Skin of body (tissue), 2 donors: Measurements from ENCODE around the gene CFP. TPM values are rescaled to one million over a fixed set of nuclear protein-coding genes. Genes with fewer than 3 reads are reported as not detected.

Experiments
- DNase-seq: peaks from one replicate; lab custom pipeline; 2025; lab: John Stamatoyannopoulos, UW
- total RNA-seq: library from RNA; depleted of rRNA; stranded (reverse); fragments of >200 nt; gene quantifications from one replicate; pipeline ENCODE4 v1.2.3, GENCODE V29; 2014

The CFP gene
- total RNA-seq, 1 donor from 2014 or later: 2.5 TPM

DNA sequence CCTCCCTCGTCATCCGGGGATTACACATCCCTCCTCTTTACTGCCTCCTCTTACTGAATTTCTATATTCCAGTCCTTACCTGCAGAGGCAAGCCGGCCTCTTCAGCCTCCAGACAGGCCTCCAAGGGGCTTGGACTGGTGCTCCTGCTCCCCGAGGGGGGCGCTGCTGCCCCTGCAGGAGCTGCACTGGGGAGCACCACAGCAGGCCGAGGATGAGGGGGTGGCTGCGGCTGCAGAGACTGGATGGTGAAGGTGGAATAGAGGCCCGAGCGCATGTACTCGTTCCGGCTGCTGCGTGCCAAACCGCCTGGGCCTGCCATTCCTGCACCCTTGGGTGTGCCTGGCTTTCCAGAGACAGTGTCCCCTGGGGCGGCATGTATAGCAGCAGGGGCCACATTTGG lies 9.1 kb upstream of the CFP start:
- DNase-seq: no peak

DNA sequence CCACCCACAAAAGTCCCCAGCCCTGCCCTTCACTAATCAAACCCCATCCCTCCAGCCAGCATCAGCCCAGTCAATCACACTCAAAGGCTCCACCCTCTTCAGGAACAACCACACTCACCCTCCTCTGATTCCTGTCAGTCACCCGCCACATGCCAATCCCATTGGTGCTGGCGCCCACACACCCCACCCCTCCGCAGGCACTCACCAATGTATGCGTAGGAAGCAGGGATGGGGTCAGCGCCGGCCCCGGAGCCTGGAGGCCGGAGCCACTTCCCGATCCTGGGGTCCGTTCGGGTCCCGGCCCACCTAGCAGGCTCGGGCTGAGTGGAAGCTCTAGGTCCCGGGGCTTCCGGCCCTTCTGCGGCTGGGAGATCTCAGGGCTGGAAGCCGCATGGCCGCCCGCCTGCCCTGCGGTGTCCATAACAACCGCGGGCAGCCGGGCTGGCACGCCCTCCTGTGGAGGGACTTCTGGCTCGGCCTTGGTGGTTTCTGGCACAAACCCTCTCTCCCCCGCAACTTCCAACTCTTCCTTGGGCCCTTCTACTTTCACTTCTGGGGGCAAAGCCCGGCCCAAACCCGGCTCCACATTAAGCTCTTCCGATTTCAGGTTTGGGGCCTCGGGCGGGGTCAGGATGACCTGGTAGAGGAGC lies 7.9 kb upstream of the CFP start:
- DNase-seq: no peak

DNA sequence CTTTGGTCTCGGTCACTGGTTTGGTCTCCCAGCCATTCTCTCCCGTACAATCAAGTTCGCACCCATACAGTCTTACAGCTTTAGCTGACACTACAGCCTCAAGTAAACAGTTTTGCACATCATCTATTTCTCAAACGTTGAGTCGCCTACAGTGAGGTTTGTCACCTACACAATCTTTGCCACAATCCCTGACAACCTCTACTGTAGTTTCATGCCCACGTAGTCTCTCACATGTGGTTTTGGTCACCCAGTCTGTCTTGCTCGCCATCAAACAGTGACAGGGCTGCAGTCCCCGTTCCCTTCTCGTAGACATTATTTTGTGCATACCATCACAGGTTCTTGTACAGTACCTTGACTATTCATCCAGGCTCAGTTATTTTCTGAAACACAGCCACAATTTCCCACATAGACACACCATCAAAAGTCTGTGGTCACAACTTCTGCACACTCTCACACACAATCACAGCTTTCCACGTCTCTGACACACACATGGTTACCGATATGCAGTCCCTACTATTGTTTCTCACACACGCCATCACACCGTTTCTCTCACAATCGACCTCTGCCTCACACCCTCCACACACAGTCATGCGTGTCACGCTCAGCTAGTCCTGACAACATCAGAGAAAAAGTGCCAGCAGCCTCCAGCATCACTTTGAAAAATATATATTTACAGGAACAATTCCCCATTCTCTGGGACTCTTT lies 5.3 kb upstream of the CFP start:
- no peak for DNase-seq

DNA sequence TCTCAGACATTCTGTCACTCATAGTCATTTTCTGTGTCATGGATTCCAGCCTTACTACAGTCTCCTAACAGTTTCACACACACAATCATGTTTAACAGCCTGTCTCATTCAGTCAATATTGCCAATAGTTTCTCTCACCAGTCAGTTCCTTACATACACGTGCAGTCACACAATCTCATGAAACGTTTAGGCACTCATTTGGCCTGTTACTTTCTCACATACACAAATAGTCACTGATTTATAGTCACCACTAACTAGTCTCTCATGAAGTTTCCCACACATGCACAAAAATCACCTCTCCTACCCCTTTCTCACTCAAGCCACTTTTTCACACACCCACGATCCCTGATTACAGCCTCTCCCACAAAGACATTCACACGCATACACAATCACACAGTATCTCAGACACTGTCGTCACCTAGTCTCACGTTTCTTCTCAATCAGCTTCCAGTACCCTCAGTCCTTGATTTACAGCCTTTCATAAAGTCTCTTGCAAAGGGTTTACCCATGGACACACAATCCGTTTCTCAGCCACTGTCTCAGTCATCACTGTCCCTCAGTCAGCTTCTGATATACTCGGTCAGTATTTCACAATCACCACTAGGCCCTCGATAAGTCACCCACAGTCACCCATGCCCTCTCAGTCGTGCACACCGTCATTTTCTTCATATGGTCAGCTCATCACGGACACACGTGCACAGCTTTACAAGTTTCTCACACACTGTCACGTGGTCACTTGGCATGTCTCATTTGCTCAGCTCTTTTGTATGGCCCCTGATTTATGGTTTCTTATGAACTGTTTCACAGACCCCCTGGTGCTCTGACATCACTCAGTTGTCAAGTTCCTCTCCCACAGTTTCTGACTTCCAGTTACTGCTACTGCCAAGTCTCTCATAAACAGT lies 4.2 kb upstream of the CFP start:
- DNase-seq: no peak

DNA sequence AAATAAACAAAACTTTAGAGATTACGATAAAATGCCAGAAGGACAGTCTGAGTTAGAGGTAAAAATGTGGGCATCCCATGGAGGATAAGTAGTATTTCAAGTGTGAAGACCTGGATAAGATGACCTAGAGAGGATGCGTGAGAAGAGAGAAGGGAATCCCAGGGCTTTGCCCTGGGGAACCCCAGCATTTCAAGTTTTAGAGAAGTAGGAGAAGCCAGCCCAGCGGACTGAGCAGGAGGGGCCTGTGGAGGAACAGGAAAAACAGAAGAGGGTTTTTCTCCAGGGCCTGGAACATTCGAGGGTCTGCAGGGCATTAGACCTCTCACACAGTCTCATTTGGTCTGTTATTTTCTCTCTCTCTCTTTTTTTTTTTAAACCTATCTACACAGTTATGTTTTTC lies 2.9 kb upstream of the CFP start:
- DNase-seq: no peak

DNA sequence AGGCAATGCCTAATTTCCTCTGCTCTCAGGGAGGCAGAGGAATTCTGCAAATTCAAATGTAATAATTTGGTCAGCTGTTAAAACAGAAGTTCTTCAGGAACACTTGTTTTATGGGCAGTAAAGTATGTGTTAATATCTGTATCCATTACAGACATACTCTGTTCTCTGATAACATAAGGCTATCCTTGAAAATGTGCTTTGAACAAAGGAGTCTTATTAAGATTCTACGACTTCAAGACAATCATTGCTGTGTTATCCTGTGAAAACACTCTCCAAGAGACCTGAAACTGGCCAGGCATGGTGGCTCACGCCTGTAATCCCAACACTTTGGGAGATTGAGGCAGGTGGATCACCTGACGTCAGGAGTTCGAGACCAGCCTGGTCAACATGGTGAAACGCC lies 1.9 kb upstream of the CFP start:
- no peak for DNase-seq

DNA sequence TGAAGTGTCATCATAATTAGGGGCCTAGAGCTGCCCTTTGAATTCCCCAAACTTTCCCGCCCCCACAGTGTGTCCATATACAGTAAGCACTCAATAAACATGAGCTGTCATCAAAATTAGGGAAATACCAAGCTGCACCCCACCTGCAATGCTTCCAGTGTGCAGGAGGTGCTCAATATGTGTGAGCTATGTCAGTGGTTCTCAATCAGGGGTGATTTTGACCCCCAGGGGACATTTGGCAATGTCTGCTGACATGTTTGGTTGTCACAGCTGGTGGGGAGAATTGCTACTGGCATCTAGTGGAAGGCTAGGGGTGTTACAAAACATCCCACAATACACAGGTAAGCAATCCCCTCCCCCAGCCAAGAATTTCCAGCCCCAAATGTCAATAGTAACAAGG lies 748 bp downstream of the CFP start:
- DNase-seq: no peak

DNA sequence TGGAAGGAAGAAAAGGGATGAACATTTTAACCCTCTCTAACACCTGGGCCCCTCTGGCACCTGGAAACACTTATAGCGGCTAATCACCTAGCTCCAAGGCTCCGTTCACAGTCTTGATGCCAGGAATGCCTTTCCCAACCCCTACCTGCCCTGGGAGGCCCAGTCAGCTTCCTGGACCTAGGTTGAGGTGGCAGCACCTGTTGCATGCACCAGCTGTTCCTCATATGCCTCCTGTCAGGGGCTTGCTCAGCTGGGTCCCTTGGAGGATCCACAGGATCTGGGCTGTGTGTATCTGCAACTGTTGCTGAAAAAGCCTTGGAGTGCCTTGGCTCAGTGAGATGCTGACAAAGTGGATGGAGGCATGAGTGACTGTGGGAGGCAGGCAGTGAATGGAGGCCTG lies 4.4 kb downstream of the CFP start:
- DNase-seq: no peak

DNA sequence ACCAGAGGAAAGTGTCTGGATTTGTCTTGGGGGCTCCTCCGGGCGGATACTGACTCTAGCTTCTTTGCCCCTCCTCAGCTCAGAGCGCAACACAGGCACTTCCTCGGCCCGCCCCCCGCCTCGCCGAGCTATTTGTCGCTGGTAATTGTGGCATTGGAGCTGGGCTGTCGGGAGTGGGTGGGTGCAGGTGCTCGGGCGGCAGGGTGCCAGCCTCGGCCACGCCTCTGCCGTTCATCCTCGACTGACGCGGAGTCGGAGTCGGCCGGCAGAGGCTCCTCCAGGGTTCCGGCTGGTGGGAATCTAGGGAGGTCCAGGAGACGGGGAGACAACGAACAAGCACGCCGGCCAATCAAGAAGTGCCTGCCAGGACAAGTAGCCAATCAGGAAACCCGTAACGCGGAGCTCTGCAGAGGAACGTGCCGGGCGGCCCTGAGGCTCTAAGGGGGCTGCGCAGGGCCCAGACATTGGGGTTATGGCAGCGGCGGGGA lies 6.1 kb downstream of the CFP start:
- DNase-seq: peak; percentile 1

DNA sequence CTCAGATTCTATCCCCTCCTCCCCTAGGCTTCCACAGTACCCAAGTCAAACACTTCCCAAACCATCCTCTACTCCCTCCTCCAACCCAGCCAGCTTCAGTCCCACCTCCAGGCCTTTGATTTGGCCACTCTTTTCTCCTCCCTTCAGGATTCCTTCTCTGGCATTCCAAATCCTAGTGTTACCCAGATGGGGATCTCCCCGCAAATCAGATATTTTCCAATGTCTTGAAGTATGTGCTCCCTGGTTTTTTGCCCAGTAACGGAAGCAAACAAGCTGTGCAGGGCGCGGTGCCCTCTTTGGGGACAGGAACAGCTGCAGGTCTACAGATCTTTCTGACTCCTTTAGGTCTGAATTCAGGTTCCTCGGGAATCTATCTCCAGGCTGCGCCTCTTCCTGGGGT lies 7.9 kb downstream of the CFP start:
- no peak for DNase-seq

DNA sequence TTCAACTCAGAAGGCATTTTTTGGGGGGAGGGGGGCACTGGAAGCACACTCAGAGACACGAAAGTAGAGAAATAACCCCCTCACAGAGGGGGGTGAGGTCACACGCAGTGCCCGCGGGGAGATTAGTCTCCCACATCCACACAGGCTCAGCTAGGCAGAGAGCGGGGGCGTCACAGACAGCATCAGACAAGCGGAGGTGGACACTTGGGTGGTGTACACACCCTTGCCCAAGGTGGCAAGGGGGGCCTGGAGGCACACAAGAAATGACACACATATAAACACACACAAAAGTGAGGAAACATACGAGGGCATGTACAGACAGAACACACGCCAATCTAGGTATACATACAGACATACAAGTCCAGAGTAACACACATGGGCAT lies 9.4 kb downstream of the CFP start:
- DNase-seq: no peak

DNA sequence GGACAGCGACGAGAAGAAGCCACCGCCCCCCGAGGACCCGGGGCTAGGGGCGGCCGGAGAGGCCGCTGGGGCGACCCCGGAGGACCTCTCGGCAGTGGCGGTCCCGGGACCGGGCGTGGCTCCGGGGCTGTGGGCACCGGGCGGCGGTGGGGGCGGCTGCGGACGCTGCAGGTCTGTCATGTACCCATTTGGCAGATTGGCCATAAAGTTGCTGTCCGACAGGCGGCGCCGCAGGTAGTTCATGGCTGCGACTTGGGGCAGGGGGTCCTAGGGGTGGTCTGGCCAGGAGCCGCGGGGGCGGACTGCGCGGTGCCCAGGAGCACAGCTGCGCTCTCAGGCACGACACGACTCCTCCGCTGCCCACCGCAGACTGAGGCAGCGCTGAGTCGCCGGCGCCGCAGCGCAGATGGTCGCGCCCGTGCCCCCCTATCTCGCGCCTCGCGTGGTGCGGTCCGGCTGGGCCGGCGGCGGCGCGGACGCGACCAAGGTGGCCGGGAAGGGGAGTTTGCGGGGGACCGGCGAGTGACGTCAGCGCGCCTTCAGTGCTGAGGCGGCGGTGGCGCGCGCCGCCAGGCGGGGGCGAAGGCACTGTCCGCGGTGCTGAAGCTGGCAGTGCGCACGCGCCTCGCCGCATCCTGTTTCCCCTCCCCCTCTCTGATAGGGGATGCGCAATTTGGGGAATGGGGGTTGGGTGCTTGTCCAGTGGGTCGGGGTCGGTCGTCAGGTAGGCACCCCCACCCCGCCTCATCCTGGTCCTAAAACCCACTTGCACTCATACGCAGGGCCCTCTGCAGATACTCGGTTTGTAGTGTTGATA lies 10.0 kb downstream of the CFP start, which contains the start of gene SYN1:
Gene SYN1, minus strand, starts transcription at position 372 of the 817 bp plus-strand sequence. Its CDS starts 129 bp downstream, at position 243.
- peak; percentile 66 for DNase-seq

DNA sequence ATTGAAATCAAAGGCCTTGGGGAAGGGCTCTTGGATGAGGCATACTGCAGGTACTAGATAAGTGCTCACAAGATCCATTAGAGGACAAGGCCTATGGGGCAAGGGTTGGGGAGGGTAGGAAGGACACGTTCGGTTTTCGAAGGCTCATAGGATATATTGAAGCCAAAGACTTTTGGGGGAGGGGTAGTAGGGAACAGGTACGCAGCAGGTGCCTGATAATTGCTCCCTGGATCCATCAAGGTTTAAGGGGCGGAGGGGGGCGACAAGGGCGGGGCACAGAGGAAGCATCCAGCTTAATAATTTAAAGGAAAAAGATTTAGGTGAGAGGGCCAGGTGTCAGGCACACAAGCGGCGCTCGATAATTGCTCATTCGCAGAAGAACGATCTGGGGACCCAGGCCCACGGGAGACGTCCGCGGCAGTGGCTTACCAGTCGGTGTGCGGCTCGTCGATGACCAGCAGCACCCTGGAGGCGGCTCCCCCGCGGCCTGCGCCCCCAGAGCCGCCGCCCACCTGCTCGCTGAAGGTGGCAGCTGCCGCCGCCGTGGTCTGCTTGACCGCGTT lies 10.7 kb downstream of the CFP start:
- DNase-seq: no peak

DNA sequence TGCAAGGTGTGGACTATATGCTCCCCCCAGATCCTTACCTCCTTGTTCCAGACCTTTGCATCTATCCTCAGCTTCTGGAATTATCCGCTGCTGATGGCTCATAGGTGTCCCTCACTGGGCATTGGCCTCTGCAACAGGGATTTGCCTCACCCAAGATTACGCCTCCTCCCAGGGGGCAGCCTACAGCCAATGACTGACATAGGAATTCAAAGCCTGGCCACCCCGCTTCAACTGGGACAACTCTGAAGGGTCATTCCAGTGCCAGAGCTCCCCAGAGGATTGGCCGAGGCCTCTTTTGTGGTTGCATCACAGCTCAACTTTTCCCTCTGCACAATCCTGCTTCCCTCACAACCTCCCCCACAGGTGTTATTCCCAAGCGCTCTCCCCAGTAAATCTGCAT lies 15.1 kb downstream of the CFP start:
- no peak for DNase-seq

DNA sequence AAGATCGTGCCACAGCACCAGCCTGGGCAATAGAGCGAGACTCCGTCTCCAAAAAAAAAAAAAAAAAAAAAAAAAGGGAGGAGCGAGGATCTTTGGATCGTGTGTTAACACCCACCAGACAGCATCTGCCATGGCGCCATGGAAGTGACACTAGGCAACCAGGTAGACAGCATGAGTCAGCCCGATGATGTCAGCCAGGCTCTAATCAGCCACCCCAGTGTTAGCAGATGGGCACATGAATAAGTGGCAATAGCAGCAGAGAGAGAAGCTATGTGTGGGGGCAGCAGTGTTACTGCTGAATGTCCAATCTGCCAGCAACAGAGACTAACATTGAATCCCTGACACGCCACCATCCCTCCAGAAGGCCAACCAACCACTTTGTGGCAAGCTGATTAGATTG lies 16.6 kb downstream of the CFP start:
- no peak for DNase-seq

DNA sequence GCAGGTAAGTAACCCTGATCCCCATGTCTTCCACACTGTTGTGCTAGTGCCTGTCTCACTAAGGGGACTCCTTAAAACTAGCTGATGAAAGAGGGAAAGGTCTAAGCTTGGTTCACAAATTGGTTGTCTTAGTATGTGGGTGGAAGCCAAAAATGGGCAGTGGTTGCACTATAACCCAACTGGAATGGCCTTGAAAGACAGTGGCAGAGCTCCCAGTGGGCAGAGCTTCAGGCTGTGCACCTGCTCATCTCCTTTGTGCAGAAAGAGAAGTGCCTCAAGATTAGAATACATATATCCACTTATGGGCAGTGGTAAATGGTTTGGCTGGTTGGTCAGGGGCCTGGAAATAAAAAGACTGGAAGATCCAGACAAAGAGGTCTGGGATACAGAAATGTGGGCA lies 17.3 kb downstream of the CFP start:
- no peak for DNase-seq

DNA sequence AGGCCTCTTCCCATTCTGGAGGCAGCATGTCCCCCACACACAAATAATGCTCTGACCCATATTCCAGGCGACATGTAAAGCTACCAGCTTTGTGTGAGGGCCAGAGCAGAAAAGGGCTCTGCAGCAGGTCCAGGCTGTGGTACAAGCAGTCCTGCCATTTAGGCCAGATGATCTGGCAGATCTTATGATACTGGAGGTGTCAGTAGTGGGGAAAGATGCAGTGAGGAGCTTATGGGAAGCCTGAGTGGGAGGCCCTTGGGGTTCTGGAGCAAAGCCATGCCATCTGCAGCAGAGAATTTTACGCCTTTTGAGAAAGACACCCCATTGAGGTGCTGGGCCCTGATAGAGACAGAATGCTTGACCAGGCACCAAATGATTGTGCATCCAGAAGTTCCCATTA lies 17.8 kb downstream of the CFP start:
- DNase-seq: no peak

DNA sequence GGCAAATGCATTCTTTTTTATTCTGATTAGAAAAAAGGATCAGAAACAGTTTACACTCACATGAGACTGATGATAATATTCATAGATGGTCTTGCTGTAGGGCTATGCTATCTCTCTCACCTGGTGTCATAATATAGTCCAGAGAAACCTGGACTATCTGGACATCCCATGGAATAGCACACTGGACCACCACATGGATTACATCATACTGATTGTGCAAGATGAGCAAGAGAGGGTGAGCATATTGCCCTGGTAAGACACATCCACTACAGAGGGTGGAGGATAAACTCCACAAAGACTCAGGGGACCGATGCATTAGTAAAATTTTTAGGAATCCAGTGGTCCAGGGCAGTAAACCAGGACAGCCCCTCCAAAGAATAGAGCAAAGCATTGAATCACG lies 18.2 kb downstream of the CFP start:
- no peak for DNase-seq

DNA sequence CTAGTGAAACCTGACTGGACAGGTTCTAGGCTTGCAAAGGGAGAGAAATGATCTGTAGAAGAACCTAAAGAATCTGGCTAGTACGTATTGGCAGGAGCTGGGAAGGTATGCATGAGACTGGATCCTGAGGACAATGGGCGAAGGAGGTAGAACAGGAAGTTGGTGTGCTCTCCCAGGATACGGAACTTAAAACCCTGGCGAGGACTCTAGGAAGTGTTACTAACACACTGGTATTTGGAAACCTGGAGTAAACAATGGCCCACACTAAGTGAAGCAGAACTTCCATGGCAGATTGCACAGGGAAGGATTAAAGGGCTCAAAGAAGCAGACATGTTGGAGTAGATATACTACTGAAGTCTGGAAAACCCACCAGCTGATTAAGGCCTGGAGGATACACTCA lies 19.2 kb downstream of the CFP start:
- no peak for DNase-seq

DNA sequence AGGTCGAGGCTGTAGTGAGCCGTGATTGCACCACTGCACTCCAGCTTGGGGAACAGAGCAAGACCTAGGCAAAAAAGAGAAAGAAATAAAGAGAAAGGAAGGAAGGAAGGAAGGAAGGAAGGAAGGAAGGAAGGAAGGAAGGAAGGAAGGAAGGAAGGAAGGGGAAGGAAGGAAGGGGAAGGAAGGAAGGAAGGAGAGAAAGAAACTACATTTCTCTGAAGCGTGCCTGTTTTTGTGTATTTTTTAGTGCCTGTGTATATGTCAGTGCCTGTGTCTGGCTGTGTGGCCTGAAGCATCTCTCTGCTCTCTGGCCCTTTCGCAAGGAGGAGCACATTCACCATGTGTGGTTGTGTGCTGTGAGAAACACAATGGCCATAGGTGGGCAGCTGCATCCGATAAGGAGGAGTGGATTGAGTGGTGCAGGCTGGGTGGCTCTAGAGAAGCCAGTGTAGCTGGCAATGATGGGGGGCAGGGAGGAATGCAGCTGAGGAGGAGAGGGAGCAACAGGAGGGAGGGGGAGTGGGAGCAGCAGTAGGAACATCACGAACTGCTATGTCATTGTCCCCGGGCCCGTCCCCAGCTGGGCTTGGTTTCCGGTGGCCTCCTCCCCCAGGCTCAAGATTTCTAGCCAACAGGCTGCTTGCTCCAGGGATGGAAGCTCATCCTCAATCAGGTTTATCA lies 21.5 kb downstream of the CFP start:
- no peak for DNase-seq
